GM21360 (cell line): ENCODE results near the gene STRA6.

ENCODE experiments used
- ATAC-seq: cut with Tn5 transposase; IDR thresholded peaks from one replicate; pipeline ENCODE4 v1.9.1; 2021; ENCODE audit warnings: mild to moderate bottlenecking, moderate library complexity; ENCODE audit not compliant: unreplicated experiment

Gene STRA6

GRCh38 chr15:74227968-74228722, 25.6 kb upstream of the STRA6 start:
- ATAC-seq: no peak

DNA sequence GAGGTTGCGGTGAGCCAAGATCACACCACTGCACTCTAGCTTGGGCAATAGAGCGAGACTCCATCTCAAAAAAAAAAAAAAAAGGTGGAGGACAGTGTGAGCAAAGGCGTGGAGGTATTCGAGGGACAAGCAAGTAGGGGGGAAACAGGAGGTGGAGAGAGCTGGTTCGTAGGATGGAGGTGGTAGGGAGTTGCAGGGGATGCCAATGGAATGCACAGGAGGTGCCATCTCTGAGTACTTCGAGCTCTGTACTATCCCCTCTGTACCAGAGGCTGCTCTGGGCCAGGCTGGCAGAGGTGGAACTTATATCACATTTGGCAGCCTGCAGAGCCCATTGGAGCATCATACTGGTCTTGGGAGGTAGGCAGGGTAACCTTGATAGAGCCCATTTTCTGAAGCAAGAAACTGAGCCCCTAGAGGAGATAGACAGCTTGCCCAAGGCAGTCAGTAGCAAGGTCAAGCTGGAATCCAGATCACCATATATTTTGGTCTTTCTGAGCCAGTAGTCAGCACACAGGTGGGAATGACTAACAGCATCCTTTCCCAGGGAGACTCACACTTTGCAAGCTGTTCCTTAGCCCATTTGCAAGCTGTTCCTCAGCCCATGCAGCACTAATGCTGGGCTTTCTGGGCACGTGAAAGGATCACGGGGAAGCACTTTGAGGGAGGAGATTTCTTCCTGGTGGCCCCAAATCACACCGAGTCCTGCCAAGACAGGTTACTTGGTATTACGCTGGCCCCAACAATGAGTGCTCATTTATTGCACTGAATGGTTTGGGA, 24.4 kb upstream of the STRA6 start:
- no peak for ATAC-seq

- no peak for ATAC-seq
Observed at GRCh38 chr15:74225928-74226327, 23.3 kb upstream of the STRA6 start.

- no peak for ATAC-seq
Observed at GRCh38 chr15:74222240-74223119, 19.9 kb upstream of the STRA6 start.

- ATAC-seq: no peak
Observed at GRCh38 chr15:74221399-74222239, 19.0 kb upstream of the STRA6 start.

DNA sequence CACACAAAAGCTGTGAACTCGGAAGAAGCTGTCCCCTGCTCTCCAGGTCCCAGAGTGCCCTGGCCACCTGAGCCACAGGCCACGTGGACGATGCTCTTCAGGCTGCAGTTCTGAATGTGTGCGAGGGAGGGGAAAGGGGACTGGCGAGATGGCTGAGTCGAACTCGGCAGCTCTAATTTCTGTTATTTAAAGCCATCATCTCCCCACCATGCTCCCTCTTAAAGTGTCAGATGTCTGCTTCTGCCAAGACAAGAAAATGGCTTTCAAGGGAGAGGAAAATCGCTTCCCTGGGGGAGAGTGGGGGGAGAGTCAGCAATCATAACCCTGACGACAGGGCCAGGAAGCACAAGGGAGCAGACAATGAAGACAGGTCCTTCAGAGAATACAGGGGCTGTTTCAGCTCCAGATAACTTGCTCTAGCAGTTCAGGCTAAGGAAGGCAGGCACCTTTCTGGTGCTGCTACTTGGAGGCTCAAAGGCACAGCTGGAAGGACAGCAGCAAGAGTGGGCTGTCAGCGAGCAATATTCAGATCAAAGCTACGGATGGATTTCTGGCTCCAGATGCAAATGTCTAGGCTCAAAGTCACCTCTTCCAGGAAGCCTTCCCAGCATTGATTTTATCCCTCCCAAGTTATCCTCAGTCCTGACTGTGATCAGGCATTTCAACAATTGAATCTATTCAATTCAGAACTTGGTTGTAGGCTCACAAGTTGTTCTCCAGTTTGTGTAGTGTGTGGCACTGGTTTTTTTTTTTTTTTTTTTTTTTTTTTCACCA, 18.1 kb upstream of the STRA6 start:
- no peak for ATAC-seq

GRCh38 chr15:74217907-74218885, 15.6 kb upstream of the STRA6 start:
- ATAC-seq: no peak

DNA sequence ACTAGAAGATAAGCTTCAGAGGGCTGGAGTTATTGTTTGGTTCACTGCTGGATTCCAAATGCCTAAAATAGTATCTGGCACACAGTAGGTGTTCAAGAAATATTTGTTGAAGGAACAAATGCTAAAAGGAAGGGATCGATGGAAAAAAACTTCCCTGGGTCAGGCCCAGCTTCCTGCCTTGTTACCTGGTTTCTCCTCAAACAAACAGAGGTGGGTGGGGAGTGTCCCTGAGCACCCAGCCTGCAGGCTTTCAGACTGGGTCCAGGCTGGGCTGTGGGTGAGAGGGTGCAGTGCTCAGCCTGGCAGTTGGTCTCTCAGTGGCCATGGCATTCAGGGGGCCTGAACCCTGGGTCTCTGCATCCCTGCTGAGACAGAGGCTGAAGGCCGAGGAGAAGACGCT, 14.4 kb upstream of the STRA6 start:
- no peak for ATAC-seq

DNA sequence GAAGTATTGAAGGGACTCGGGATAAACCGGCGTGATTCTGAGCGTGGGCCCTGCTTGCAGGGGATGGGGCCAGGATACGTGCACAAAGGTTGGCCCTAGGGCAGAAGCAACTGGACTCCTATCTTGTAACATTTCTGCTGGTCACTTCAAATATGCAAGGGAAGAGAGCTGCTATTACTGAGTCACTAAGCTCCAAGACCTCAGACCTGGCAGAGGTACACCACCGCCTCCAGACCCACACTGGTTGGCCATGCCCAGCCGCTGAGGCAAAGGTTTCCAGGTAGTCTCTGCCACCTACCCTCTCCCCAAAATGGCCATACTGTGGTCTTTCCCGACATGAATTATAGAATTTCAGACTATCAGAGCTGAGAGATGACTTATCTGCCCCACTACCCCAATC, 13.4 kb upstream of the STRA6 start:
- no peak for ATAC-seq

DNA sequence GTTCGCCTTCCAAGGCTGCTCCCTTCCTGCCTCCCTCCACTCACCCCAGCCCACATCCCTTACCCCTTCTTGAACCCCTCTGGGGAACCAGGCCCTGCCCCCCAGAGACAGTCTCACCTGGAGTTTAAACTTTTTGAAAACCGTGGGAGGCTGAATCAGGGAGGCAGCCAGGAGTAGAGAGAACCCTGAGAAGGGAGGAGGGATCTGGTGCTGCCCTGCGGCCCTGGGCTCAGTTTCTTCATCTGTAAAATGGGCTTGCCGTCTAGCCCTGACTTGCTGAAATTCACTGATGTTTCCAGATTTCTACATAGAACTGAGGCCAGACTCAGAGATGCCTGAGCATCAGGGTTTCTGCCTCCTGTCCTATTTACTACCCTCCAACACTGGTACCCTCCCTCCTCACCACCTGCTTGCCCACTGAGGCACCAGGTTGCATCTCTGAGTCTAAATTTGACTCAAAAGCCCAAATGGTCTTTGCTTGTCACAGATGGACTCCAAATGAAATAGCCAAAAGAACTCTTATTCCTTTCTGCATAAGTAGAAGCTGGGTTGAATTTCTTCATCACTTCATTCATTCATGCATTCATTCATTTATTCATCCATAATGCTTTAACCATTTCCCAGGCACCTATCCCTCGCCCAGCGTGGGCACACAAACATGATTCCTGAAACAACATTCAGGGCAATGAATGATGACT, 11.9 kb upstream of the STRA6 start:
- ATAC-seq: no peak

DNA sequence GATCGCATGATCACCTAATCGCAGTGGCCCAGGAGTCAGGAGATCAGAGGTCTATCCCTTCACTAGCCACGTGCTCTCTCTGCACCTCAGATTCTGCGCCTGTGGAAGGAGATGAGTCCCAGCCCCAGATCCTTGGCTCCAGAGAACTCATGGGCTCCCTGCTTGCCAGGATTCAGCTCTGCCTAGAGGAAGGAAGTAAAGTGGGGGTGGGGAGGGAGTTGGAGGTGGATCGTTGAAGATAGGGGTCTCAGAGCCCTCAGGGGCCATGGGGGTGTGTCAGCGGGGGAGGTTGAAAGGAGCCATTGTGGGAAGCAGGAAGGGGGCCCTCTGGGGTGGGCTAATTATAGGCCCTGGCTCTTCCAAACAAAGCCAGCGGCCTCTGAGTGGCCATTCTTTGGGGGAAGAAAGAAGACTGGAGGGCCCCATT, 11.3 kb upstream of the STRA6 start:
- no peak for ATAC-seq

GRCh38 chr15:74212494-74212893, 9.9 kb upstream of the STRA6 start:
- no peak for ATAC-seq

DNA sequence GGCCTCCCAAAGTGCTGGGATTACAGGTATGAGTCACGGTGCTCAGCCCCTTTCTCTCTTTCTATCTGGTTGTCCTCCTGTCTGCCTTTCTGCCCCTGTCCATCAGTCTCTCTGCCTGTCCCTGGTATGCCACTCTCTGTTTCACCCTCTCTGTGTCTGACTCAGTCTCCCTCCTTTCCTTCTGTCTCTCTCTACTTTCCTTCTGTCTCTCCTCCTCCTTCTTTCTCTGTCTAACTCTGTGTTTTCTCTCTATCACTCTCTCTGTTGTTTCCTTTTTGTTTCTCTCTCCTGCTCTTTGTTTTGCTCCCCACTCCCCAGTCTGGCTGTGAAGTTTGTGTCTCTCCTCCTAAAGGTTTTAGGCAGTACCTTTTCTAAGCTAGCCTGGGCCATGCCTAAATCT, 9.1 kb upstream of the STRA6 start:
- no peak for ATAC-seq

- no peak for ATAC-seq
Observed at GRCh38 chr15:74210729-74211128, 8.1 kb upstream of the STRA6 start.

- no peak for ATAC-seq
Observed at GRCh38 chr15:74209997-74210671, 7.5 kb upstream of the STRA6 start.

- no peak for ATAC-seq
Observed at GRCh38 chr15:74209560-74209958, 7.0 kb upstream of the STRA6 start.

GRCh38 chr15:74208901-74209559, 6.4 kb upstream of the STRA6 start:
- ATAC-seq: no peak
